Ishikawa (cell line): ENCODE results near the gene AFG1L.

Experiments used
- CEBPB ChIP-seq: IDR thresholded peaks from 2 replicates; pipeline ENCODE4 v1.6.1; 2012
- CREB1 ChIP-seq: IDR thresholded peaks from 2 replicates; pipeline ENCODE4 v1.6.1; 2012; ENCODE audit warnings: low read depth
- EGR1 ChIP-seq: IDR thresholded peaks from 2 replicates; pipeline ENCODE4 v1.6.1; 2012
- EP300 ChIP-seq: IDR thresholded peaks from 2 replicates; pipeline ENCODE4 v1.6.1; 2012; ENCODE audit warnings: borderline replicate concordance
- FOXM1 ChIP-seq: IDR thresholded peaks from 2 replicates; pipeline ENCODE4 v1.6.1; 2012; ENCODE audit warnings: low read depth, borderline replicate concordance
- MAX ChIP-seq: IDR thresholded peaks from 2 replicates; pipeline ENCODE4 v1.6.1; 2012
- RAD21 ChIP-seq: IDR thresholded peaks from 2 replicates; pipeline ENCODE4 v1.6.1; 2012; ENCODE audit warnings: low read depth
- REST ChIP-seq: IDR thresholded peaks from 2 replicates; pipeline ENCODE4 v1.6.1; 2012; ENCODE audit warnings: low read depth, mild to moderate bottlenecking
- TAF1 ChIP-seq: IDR thresholded peaks from 2 replicates; pipeline ENCODE4 v1.6.1; 2012; ENCODE audit warnings: low read depth, mild to moderate bottlenecking
- TCF12 ChIP-seq: IDR thresholded peaks from 2 replicates; pipeline ENCODE4 v1.6.1; 2012; ENCODE audit warnings: low read depth
- TEAD4 ChIP-seq: IDR thresholded peaks from 2 replicates; pipeline ENCODE4 v1.6.1; 2012
- USF1 ChIP-seq: IDR thresholded peaks from 2 replicates; pipeline ENCODE4 v1.6.1; 2012
- YY1 ChIP-seq: IDR thresholded peaks from 2 replicates; pipeline ENCODE4 v1.6.1; 2012; ENCODE audit warnings: low read depth

GRCh38 chr6:108453601-108454185 lies 158.8 kb downstream of the AFG1L start:
- TF ChIP-seq FOXM1 (no peak), EP300 (no peak), CEBPB (no peak), RAD21 (no peak), REST (no peak), EGR1 (no peak), YY1 (no peak), TCF12 (no peak), CREB1 (no peak), USF1 (no peak), TEAD4 (no peak), TAF1 (no peak), MAX (no peak)
